Hindlimb muscle (tissue), 1 donor: ENCODE measurements around the gene CACUL1. TPM values are rescaled to one million over a fixed set of nuclear protein-coding genes. Genes with fewer than 3 reads are reported as not detected.
"Not testable (repeated sequence)": the region's sequence is repeated elsewhere in the genome, so short reads cannot be mapped to it uniquely, and the experiment has no call there.

ENCODE experiments used
- DNase-seq: peaks from one replicate; pipeline ENCODE4 v3.0.0-alpha.2; 2013
- polyA plus RNA-seq: library from polyadenylated mRNA; unstranded; fragments of 120-200 nt; gene quantifications from one replicate; pipeline ENCODE4 v1.2.1, GENCODE V29; 2013; ENCODE audit not compliant: insufficient read length

CACUL1 gene
- polyA plus RNA-seq, 1 donor, result 25.7 TPM

GRCh38 chr10:118768041-118768919 is 13.5 kb upstream of the CACUL1 start:
- DNase-seq, result no peak

GRCh38 chr10:118767297-118768040 is 12.7 kb upstream of the CACUL1 start:
- no peak for DNase-seq

- no peak for DNase-seq
Measured at GRCh38 chr10:118764195-118764594, 9.4 kb upstream of the CACUL1 start.

- DNase-seq, result no peak
Measured at GRCh38 chr10:118763202-118763988, 8.6 kb upstream of the CACUL1 start.

- no peak for DNase-seq
Measured at GRCh38 chr10:118760265-118760664, 5.5 kb upstream of the CACUL1 start.

- no peak for DNase-seq
Measured at GRCh38 chr10:118758449-118758848, 3.7 kb upstream of the CACUL1 start.

GRCh38 chr10:118754229-118754555 is 578 bp downstream of the CACUL1 start:
- DNase-seq, result peak; percentile 61

GRCh38 chr10:118753331-118754228 is 1.2 kb downstream of the CACUL1 start:
- no peak for DNase-seq

GRCh38 chr10:118752409-118752808 is 2.4 kb downstream of the CACUL1 start:
- no peak for DNase-seq

- DNase-seq, result no peak
Measured at GRCh38 chr10:118751265-118751664, 3.5 kb downstream of the CACUL1 start.

- no peak for DNase-seq
Measured at GRCh38 chr10:118748041-118748440, 6.7 kb downstream of the CACUL1 start.

GRCh38 chr10:118746246-118746645 is 8.5 kb downstream of the CACUL1 start:
- no peak for DNase-seq

GRCh38 chr10:118745056-118745455 is 9.7 kb downstream of the CACUL1 start:
- DNase-seq, result no peak

- DNase-seq, result not testable (repeated sequence)
Measured at GRCh38 chr10:118744346-118744918, 10.3 kb downstream of the CACUL1 start.

GRCh38 chr10:118742782-118743181 is 12.0 kb downstream of the CACUL1 start:
- no peak for DNase-seq

GRCh38 chr10:118742032-118742431 is 12.7 kb downstream of the CACUL1 start:
- DNase-seq, result no peak

GRCh38 chr10:118738406-118738805 is 16.4 kb downstream of the CACUL1 start:
- DNase-seq, result no peak

- no peak for DNase-seq
Measured at GRCh38 chr10:118737603-118738302, 17.0 kb downstream of the CACUL1 start.

- DNase-seq, result no peak
Measured at GRCh38 chr10:118735294-118735693, 19.5 kb downstream of the CACUL1 start.

GRCh38 chr10:118734475-118734874 is 20.3 kb downstream of the CACUL1 start:
- no peak for DNase-seq
